Stimulated activated CD8-positive, alpha-beta memory T cell treated with anti-CD3 and anti-CD28 coated beads, Interleukin-2, amount 100 ng/mL, for 48 hours (primary cell): Measurements from ENCODE around the gene CCDC85A.

Source experiments
- DNase-seq, 2 donors: peaks; one replicate each; pipeline ENCODE4 v3.0.0-alpha.2; 2020; ENCODE audit warnings: low read depth in 2 of 2

CCDC85A gene

DNA sequence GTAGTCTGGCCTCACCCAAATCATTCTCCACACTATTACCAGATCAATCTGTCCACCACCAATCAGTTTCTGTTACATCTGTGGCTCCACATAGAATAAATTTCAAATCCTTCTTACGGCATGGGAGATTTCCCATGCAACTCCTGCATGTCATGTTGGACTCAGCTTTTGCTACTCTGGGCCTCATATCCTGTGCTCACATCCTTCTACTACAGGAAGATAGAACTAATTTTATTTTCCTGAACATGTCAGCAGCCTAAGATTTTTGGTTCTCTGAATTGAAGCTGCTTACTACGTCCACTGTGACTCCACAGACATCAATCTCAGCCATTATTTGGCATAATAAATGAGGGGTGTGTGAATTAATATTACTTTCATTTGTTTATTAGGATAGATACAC is 181.1 kb downstream of the CCDC85A start:
- no peak for DNase-seq

DNA sequence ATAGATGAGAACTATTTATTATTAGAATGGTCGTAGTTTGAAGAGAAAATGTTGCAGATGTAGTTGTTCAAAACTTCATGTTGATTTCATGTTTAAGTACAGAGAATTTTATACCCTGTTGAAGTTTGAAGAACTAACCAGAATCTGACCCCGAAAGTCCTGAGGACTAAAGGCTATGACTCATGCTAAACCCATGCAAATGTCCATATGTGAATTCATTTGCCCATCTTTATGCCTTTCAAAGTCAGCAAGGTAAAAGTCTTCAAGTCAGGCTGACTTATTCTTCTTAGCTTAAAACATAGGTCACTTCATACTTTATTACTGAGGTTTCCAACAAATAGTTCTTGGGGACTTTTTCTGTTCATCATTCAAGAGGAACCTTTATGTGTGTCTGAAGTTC is 185.5 kb downstream of the CCDC85A start:
- no peak for DNase-seq

DNA sequence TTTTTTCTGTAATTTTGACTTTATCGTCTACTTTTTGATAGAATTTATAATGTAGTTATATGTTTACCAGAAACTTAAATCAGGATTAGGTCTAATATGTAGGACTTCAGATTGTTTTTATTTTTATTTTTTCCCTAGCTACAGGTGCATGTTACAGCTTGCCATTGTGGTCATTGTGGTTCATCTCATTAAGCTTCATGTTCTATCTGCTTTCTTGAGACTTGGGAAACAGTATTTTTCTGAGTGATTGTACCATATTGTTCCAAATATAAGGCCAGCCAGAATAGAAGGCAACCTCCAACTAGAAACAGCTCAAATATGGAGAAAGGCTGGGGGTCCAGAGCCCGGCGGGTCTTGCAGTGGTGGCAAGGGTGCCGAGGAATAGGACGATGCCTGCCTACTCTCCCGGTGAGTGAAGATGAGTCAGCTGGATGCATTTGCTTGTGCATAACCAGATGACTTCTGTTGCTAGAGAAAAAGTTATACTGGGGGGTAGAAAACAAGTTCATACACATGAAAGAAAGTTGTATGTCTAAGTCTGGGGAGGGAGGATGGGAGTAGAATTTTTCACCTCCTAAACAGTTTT is 188.4 kb downstream of the CCDC85A start:
- DNase-seq, result no peak

DNA sequence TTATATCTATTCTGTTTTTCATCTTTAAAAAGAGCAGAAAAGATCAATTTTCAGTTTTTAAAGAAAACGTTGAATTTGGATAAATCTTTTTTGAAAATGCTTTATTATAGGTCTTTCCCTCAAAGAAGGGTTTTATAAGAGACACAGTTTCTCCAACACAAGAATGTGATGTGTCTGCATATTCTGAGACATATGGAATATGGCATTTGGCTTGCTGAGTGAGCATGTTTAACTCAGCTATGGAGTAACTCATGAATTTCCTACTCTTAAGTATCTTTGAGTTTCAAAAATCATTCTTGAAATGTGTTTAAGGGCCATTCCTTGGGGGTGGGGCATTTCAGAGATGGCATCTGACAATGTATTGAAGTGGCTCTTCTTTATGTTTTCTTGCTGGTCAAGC is 191.5 kb downstream of the CCDC85A start:
- no peak for DNase-seq

DNA sequence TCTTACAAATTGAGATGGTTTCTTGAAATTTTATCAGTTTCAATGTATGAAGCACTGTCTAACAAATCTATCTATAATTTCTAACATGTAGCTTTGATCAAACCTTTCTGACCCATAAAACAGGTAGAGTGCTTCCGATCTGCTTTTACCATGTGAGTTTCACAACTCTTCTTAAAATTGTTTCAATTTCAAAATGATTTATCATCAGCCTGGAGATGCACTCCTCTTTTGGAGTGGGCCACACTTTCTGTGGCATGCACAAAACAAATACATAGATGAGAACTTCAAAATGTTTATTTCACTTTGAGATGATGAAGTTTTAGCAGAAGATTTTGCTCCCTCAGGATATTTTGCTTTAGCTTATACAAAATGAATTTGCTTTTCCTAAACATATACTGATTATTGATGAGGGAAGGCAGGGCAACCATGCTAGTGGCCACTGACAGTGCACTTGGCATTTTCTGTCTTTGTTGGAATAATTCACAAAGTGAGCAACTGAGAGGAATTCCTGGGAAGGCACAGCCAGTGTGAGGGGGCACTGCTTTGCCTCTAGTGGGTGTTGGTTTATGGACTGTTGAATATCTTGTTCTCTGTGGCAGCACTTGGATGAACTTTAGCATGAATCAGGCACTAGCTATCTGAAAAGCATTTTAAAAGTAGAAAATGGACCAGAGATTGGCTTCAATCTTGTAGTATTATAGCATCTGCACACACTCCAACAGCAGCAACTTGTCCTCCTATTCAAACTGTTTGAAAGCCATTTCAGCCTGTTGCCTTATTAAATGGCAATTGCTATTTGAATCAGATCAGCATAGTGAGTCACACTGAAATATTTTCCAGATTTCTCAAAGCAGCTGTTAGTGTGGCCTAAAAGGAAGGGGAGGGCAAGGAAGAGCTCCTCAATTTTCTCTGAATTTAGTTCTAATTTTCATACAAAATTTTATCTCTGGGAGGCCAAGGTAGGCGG is 193.2 kb downstream of the CCDC85A start:
- no peak for DNase-seq

DNA sequence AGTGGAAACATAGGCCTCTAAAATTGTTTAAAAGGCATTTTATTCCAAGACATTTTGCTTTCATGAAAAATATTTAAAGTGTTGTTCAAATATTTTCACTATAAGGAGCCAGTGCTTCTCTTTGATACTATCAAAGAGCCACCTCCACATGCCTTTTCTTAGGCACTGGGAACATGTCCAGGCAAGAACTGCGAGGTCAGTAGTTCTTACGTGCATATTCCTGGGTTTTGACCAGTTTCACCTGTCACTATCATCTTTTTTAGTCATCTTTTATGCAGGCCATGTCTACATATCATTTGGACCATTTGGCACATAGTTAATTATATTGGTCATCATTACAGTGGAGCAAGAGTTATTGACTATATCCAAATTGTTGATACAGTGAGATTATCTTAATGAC is 195.3 kb downstream of the CCDC85A start:
- DNase-seq, result no peak

DNA sequence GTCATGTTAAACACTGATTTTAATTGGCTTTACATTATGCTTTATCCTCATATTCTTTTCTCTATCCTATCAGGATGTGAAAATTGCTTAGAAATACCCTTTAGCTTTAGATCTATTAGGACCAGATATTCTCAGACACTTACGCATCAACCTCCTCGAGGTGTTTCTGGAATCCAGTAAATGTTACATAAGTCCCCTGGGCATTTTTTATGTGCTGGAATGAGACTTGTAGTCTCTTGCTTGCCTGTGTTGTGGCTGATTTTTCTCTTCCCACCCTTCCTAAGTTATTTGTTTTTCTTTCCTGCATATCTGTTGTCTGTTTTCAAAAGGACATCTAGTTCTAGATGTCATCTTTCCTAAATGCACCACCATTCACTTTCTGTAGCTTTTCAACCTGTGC is 197.1 kb downstream of the CCDC85A start:
- no peak for DNase-seq

DNA sequence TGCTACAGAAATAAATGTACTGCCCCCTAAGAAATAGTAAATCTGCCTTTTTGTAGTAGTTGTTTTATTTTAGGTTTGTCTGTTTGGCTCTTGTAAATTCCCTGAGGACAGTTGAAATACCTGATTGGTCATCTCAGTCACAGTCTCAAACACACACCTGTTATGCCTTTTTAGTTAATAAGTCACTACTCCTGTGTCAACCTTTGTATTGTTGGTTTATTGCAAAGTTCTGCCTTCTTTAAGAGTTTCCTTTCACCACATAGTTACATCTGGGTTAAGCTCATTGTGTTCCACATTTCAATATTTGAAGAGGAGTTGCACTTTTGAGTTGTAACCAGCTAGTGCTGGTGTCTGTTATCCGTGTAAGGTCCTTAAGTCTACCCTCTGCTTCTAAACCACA is 198.7 kb downstream of the CCDC85A start:
- no peak for DNase-seq

DNA sequence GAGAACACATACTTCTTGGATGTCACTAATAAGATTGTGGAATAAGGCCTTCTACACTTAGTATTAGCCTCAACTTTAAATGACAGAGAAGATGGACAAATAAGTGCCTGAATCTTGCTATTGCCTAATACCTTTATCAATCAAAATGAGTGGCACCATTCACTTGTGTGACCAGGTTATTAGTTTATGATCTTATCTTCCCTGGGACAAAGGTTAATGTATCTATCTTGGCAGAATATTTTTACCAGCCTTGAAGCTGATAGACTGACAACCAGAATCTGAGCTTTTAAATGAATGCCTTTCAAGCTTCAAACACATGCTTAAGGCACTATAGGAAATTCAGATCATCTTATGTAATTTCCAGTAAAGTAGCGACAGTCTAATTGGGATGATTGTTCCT is 202.9 kb downstream of the CCDC85A start:
- no peak for DNase-seq

DNA sequence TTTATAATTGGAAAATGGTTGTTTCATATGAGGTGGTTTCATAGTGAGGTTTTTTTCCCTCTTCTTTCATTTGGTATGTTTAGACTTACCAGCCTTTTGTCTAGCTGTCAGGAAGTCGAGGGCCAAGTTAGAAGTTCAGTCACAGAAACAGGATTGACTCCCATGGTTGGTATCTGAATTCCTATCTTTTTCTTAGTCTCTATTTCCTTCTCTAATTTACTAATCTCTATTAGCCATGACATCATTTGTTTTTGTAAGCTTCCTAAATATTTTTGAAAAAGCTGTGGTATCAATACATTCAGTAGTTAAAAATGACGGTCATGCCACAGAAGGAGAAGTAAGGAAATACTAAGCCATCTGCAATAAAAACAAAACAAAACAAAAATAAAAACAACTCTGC is 206.9 kb downstream of the CCDC85A start:
- DNase-seq, result no peak

DNA sequence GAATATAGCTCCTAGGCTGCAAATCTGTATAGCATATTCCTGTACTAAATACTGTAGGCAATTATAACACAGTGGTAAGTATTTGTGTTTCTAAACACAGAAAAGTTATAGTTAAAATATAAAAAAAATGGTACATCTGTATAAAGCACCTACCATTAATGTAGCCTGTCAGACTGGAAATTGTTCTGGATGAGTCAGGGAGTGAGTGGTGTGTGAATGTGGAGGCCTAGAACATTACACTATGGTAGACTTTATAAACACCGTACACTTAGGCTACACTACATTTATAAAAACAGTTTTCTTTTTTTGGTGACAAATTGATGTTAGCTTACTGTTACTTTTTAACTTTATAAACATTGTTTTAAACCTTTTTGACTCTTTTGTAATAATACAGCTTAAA is 226.3 kb downstream of the CCDC85A start:
- DNase-seq, result no peak

DNA sequence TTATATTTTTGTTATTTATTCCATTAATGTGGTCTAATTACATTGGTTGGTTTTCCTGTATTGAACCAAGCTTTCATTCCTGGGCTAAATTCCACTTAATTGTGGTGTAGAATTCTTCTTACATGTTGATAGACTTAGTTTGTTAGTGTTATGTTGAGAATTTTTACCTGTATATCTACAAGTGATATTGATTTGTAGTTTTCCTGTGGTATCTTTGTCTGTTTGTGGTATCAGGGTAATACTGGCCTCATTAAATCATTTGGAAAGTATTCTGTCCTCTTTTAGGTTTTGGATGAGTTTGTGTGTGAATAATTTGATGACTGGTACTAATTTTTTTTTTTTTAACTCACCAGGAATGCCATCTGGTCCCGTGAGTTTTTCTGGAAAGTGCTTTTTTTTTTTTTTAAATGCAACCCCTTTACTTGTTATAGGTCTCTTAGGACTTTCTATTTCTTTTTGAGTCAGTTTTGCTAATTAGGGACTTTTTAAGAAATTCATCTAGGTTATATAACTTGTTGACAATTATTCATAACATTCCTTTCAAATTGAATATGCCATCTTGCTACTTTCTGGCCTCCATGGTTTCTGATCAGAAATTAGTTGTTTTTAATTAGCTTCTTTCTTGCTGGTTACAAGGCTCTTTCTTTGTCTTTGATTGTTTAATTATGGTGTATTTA is 232.8 kb downstream of the CCDC85A start:
- DNase-seq, result no peak
